Sigmoid colon (tissue), 7 donors: Measurements from ENCODE around the gene TRIM69. TPM values are rescaled to one million over a fixed set of nuclear protein-coding genes. Genes with fewer than 3 reads are reported as not detected.

ENCODE experiments used
- DNase-seq: peaks from one replicate; pipeline ENCODE4 v3.0.0-alpha.2; 2019
- H3K27ac ChIP-seq, 4 donors: fragments of 200-600 bp; sonication (generic); one replicate each; pipeline ENCODE4 v1.5.1; 2016 to 2019; ENCODE audit warnings: mild to moderate bottlenecking in 1 of 4
- H3K27me3 ChIP-seq, 3 donors: fragments of 200-600 bp; sonication (generic); one replicate each; pipeline ENCODE4 v1.5.1; 2019; ENCODE audit warnings: mild to moderate bottlenecking in 1 of 3
- H3K36me3 ChIP-seq, 4 donors: fragments of 200-600 bp; sonication (generic); one replicate each; pipeline ENCODE4 v1.5.1; 2016 to 2019
- H3K4me1 ChIP-seq, 4 donors: fragments of 200-600 bp; sonication (generic); one replicate each; pipeline ENCODE4 v1.5.1; 2017 to 2019
- H3K4me3 ChIP-seq, 4 donors: fragments of 200-600 bp; sonication (generic); one replicate each; pipeline ENCODE4 v1.5.1; 2017 to 2019; ENCODE audit warnings: mild to moderate bottlenecking in 2 of 4, moderate library complexity in 1 of 4
- H3K9me3 ChIP-seq, 4 donors: fragments of 200-600 bp in 3 of 4; sonication (generic) in 3 of 4; one replicate each; pipeline versions ENCODE4 v1.5.1 to v1.6.1; 2013 to 2019
- EP300 ChIP-seq, 4 donors: sonication (generic); formaldehyde crosslinking; IDR thresholded peaks; one replicate each; pipeline ENCODE4 v1.6.1; 2017; ENCODE audit warnings: antibody characterized with exemption in 4 of 4
- POLR2A ChIP-seq, 2 donors: fragments of 450-650 bp; IDR thresholded peaks; one replicate each; pipeline ENCODE4 v1.6.1; 2016; ENCODE audit warnings: antibody characterized with exemption in 2 of 2, mild to moderate bottlenecking in 2 of 2, moderate library complexity in 2 of 2
- POLR2AphosphoS5 ChIP-seq, 4 donors: sonication (generic); formaldehyde crosslinking; IDR thresholded peaks; one replicate each; pipeline ENCODE4 v1.6.1; 2017; ENCODE audit warnings: antibody characterized with exemption in 4 of 4
- WGBS, 2 donors: extraction: QIAGEN DNeasy Blood & Tissue Kit; methylation state at CpG; one replicate each; pipeline ENCODE4 v1.1.7; 2013; 5-methylcytosine and 5-hydroxymethylcytosine counted together
- intact Hi-C: fragments of 100-400 bp; cut with DNase I; formaldehyde crosslinking; loops from one replicate; pipeline ENCODE4 v1.15.1; 2023
- polyA plus RNA-seq, 3 donors: library from polyadenylated mRNA; stranded (reverse); fragments of 200-250 nt; gene quantifications; one replicate each; pipeline ENCODE4 v1.2.3, GENCODE V29; 2013
- total RNA-seq, 4 donors: library from RNA; depleted of rRNA; stranded (reverse); fragments of >200 nt; gene quantifications; one replicate each; pipeline ENCODE4 v1.1.0, GENCODE V29; 2016
- TF ChIP-seq, protein P1 (sequence below), 4 experiments: fragments of 450-650 bp in 3 of 4; fragments of 200-600 bp in 1 of 4; IDR thresholded peaks; one replicate each; pipeline ENCODE4 v1.5.1; 2016 to 2019; ENCODE audit warnings: antibody characterized with exemption in 4 of 4, mild to moderate bottlenecking in 3 of 4, moderate library complexity in 2 of 4
- donor health status: healthy with polysubstance abuse.
- donor health status: Bipolar disorder and iron deficiency.
- donor health status: healthy.

TRIM69 gene
- total and polyA plus RNA-seq, 7 donors = 12.6 to 38.6 (median 25.7) TPM

DNA sequence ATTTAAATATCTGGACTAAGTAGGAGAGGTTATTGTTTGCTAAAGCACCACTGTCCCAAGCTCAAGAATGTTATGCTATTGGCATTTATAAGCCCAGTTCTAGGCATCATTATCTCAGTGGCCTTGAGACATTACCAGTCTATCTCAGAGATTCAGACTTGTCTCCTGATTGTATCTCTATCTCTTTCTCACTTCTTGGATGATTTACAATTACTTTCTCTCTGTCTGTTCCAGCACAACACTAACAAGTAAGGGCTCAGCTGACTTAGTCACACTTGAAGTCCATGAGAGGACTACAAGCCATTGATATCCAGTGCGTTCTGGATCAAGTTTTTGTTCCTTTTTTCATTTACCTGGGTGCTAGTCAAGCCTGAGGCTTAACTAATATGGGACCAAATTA, 60.2 kb downstream of the TRIM69 start:
- DNase-seq = no peak
- no peaks in the 10 kb centered on the region for H3K4me1 ChIP-seq
- 86 to 94% methylated on average over 1 of the region's 1 CpG for WGBS, 2 donors

DNA sequence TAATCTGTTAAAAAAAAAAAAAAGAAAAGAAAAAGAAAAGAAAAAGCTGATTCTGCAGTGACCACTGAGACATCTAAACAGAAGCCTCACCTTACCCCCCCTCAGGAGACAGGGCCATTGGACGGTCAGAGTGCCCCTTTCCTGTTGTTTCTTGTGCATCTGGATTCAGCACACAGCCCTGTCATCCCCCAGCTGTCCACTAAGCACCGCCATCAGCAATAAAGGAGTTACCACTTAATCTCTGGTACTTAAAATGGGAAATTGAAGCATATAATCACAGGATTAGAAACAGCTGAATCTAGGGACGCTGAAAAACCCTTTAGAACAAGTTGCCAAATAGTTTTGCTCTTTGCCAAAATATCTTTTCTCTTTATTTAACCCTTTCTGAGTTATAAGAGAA, 62.5 kb downstream of the TRIM69 start:
- intact Hi-C loops = no loop called here
- 35 to 43% methylated on average over 3 of the region's 3 CpGs for WGBS, 2 donors
- Histone ChIP-seq H3K27ac (no peak overlapping the region), H3K4me1 (no peaks in the 10 kb centered on the region), H3K27me3 (no peaks in the 10 kb centered on the region), H3K4me3 (no peak overlapping the region), H3K9me3 (no peaks in the 10 kb centered on the region), H3K36me3 (no peaks in the 10 kb centered on the region)
- no peak for DNase-seq
- TF ChIP-seq EP300 (IDR thresholded peaks at IDR 0.05) (no peak), POLR2A (IDR thresholded peaks at IDR 0.05) (no peak), POLR2AphosphoS5 (IDR thresholded peaks at IDR 0.05) (no peak)
- TF ChIP-seq, protein P1, sequence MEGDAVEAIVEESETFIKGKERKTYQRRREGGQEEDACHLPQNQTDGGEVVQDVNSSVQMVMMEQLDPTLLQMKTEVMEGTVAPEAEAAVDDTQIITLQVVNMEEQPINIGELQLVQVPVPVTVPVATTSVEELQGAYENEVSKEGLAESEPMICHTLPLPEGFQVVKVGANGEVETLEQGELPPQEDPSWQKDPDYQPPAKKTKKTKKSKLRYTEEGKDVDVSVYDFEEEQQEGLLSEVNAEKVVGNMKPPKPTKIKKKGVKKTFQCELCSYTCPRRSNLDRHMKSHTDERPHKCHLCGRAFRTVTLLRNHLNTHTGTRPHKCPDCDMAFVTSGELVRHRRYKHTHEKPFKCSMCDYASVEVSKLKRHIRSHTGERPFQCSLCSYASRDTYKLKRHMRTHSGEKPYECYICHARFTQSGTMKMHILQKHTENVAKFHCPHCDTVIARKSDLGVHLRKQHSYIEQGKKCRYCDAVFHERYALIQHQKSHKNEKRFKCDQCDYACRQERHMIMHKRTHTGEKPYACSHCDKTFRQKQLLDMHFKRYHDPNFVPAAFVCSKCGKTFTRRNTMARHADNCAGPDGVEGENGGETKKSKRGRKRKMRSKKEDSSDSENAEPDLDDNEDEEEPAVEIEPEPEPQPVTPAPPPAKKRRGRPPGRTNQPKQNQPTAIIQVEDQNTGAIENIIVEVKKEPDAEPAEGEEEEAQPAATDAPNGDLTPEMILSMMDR (IDR thresholded peaks at IDR 0.05) = no peak

More for the DNA sequence above, 60.2 kb downstream of the TRIM69 start:
- TF ChIP-seq EP300 (IDR thresholded peaks at IDR 0.05) (no peak), POLR2A (IDR thresholded peaks at IDR 0.05) (no peak), POLR2AphosphoS5 (IDR thresholded peaks at IDR 0.05) (no peak)
- TF ChIP-seq, protein P1 (IDR thresholded peaks at IDR 0.05) = no peak
- no peaks in the 10 kb centered on the region for H3K27me3 ChIP-seq
- no peak overlapping the region for H3K27ac ChIP-seq
- no peaks in the 10 kb centered on the region for H3K9me3 ChIP-seq
- no peaks in the 10 kb centered on the region for H3K36me3 ChIP-seq
- intact Hi-C loops = no loop called here
- no peak overlapping the region for H3K4me3 ChIP-seq

DNA sequence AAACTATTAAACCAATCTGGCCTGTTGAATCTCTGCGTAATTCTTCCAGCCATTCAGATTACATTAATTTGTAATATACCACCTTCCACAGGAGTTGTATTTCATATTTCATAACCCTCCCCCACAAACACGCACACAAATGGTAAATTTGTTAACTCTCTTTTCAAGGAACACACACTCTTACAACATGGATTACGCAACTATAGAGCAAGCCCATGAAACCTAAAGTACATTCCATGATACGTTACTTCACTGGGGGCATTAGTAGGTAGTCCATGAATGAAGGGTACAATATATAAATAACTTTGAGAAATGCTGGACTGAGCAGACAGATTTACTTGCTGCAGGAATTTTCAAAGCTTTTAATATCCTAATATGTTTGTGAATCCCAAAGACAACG, 65.0 kb downstream of the TRIM69 start:
- Histone ChIP-seq H3K4me3 (no peak overlapping the region), H3K4me1 (no peaks in the 10 kb centered on the region), H3K9me3 (no peaks in the 10 kb centered on the region), H3K36me3 (no peaks in the 10 kb centered on the region), H3K27me3 (no peaks in the 10 kb centered on the region), H3K27ac (no peak overlapping the region)
- no peak for TF ChIP-seq POLR2A (IDR thresholded peaks at IDR 0.05)
- TF ChIP-seq, protein P1 (IDR thresholded peaks at IDR 0.05) = no peak
- no peak for TF ChIP-seq POLR2AphosphoS5 (IDR thresholded peaks at IDR 0.05)
- no peak for TF ChIP-seq EP300 (IDR thresholded peaks at IDR 0.05)
- WGBS, 2 donors = 83 to 89% methylated on average over 5 of the region's 5 CpGs
- intact Hi-C loops = no loop called here
- DNase-seq = no peak

DNA sequence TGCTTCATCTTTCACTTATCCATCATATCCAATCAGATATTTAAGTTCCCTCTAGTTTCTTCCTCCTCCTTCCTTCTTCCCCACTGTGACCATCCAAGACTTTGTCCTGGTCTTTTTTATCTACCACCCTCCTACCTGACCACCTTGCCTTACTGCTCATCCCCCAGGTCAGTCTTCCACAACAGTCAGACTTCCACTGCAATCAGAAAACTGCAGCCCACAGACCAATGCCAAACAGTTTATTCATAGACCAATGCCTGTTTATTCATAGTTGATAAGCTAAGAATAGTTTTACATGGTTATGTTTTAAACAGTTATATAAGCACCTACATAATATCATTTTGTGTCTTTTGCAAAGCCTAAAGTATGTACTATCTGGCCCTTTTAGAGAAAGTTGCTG, 65.5 kb downstream of the TRIM69 start:
- no peaks in the 10 kb centered on the region for H3K9me3 ChIP-seq

DNA sequence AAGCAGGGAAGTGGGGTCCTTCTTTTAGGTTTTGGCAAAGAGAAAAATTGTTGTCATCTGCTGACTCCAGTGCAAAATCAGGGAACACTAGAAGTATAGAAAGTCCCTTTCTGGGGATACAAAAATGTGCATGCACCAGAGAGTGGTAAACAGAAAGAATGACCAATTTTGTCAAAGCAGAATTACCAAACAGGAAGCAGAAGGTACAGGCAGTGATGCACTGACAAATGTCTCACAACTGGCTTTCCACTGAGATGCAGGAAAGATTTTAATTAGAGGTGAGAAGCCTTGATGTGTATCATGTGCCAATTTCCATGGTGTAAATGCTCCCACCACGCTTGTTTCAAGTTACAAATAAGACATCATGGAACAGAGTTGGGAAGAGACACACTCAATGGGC, 66.0 kb downstream of the TRIM69 start:
- H3K27ac ChIP-seq = no peak overlapping the region
- H3K9me3 ChIP-seq = no peaks in the 10 kb centered on the region
- no peak for DNase-seq
- TF ChIP-seq POLR2AphosphoS5 (IDR thresholded peaks at IDR 0.05) (no peak), POLR2A (IDR thresholded peaks at IDR 0.05) (no peak), EP300 (IDR thresholded peaks at IDR 0.05) (no peak)
- TF ChIP-seq, protein P1 (IDR thresholded peaks at IDR 0.05) = no peak
- no peaks in the 10 kb centered on the region for H3K27me3 ChIP-seq
- 81 to 82% methylated on average over 1 of the region's 1 CpG for WGBS, 2 donors
- intact Hi-C loops = no loop called here
- no peak overlapping the region for H3K4me3 ChIP-seq
- no peaks in the 10 kb centered on the region for H3K4me1 ChIP-seq
- no peaks in the 10 kb centered on the region for H3K36me3 ChIP-seq

More for the DNA sequence above, 65.5 kb downstream of the TRIM69 start:
- H3K4me3 ChIP-seq = no peak overlapping the region
- no peaks in the 10 kb centered on the region for H3K27me3 ChIP-seq
- H3K36me3 ChIP-seq = no peaks in the 10 kb centered on the region
- intact Hi-C loops = no loop called here
- DNase-seq = no peak
- TF ChIP-seq POLR2AphosphoS5 (IDR thresholded peaks at IDR 0.05) (no peak), EP300 (IDR thresholded peaks at IDR 0.05) (no peak), POLR2A (IDR thresholded peaks at IDR 0.05) (no peak)
- TF ChIP-seq, protein P1 (IDR thresholded peaks at IDR 0.05) = no peak
- no peaks in the 10 kb centered on the region for H3K4me1 ChIP-seq
- H3K27ac ChIP-seq = no peak overlapping the region
